Esophagus muscularis mucosa (tissue), 4 donors: ENCODE measurements around the gene PYGM. TPM values are rescaled to one million over a fixed set of nuclear protein-coding genes. Genes with fewer than 3 reads are reported as not detected.

Experiments
- DNase-seq: peaks from one replicate; pipeline ENCODE4 v3.0.0-alpha.2; 2017; ENCODE audit errors: extremely low spot score
- H3K27ac ChIP-seq, 4 donors: fragments of 200-600 bp; sonication (generic); replicated peaks in 1 of 4; 1 replicate in 3 of 4; 2 replicates in 1 of 4; pipeline ENCODE4 v1.5.1; 2016 to 2019; ENCODE audit warnings: mild to moderate bottlenecking in 1 of 4
- H3K27me3 ChIP-seq, 4 donors: fragments of 200-600 bp; sonication (generic); one replicate each; pipeline versions ENCODE4 v1.5.1 to v1.6.0; 2016 to 2019
- H3K36me3 ChIP-seq, 4 donors: fragments of 200-600 bp; sonication (generic); one replicate each; pipeline ENCODE4 v1.5.1; 2016 to 2019
- H3K4me1 ChIP-seq, 4 donors: fragments of 200-600 bp; sonication (generic); one replicate each; pipeline ENCODE4 v1.5.1; 2016 to 2019
- H3K4me3 ChIP-seq, 4 donors: fragments of 200-600 bp; sonication (generic); 1 replicate in 2 of 4; 2 replicates in 2 of 4; pipeline ENCODE4 v1.5.1; 2016 to 2019; ENCODE audit warnings: mild to moderate bottlenecking in 4 of 4, moderate library complexity in 1 of 4
- H3K9me3 ChIP-seq, 4 donors: fragments of 200-600 bp; sonication (generic); 1 replicate in 3 of 4; 2 replicates in 1 of 4; pipeline ENCODE4 v1.5.1; 2016 to 2019
- EP300 ChIP-seq: sonication (generic); formaldehyde crosslinking; IDR thresholded peaks from one replicate; pipeline ENCODE4 v1.6.1; 2017; ENCODE audit warnings: antibody characterized with exemption
- POLR2A ChIP-seq: fragments of 450-650 bp; IDR thresholded peaks from one replicate; pipeline ENCODE4 v1.6.1; 2017; ENCODE audit warnings: antibody characterized with exemption, moderate library complexity, mild to moderate bottlenecking, low read depth
- POLR2AphosphoS5 ChIP-seq, 2 donors: sonication (generic); formaldehyde crosslinking; IDR thresholded peaks; one replicate each; pipeline ENCODE4 v1.6.1; 2017; ENCODE audit warnings: antibody characterized with exemption in 2 of 2
- WGBS: methylation state at CpG from one replicate; pipeline ENCODE4 v1.1.5; 2018; 5-methylcytosine and 5-hydroxymethylcytosine counted together
- intact Hi-C: fragments of 100-400 bp; cut with DNase I; formaldehyde crosslinking; loops from one replicate; pipeline ENCODE4 v1.15.1; 2023
- total RNA-seq, 4 donors: library from RNA; depleted of rRNA; stranded (reverse); fragments of >200 nt; gene quantifications; one replicate each; pipeline versions ENCODE4 v1.1.0 to v1.2.1, GENCODE V29; 2016
- TF ChIP-seq, protein P1 (sequence below), 3 experiments: fragments of 200-600 bp in 2 of 3; fragments of 450-650 bp in 1 of 3; sonication (generic) in 2 of 3; IDR thresholded peaks; one replicate each; pipeline ENCODE4 v1.5.1; 2017 to 2019; ENCODE audit warnings: antibody characterized with exemption in 3 of 3, mild to moderate bottlenecking in 2 of 3, moderate library complexity in 1 of 3

The PYGM gene
- total RNA-seq, 4 donors from 2014 or later = 18.4 to 57.2 (median 26.3) TPM

- DNase-seq = no peak
- Histone ChIP-seq H3K27ac (peak overlapping the region in 3 of 4 donors; percentile 51 to 93 (median 87)), H3K36me3 (peaks cover 25 to 67% (median 56%) of the 10 kb centered on the region in 4 donors), H3K4me3 (no peak overlapping the region), H3K9me3 (no peaks in the 10 kb centered on the region), H3K4me1 (peaks cover 20 to 38% (median 29%) of the 10 kb centered on the region in 4 donors), H3K27me3 (no peaks in the 10 kb centered on the region)
- 84% methylated on average over 14 of the region's 26 CpGs for WGBS
- no peak for TF ChIP-seq POLR2AphosphoS5 (IDR thresholded peaks at IDR 0.05)
- no peak for TF ChIP-seq POLR2A
- TF ChIP-seq, protein P1, sequence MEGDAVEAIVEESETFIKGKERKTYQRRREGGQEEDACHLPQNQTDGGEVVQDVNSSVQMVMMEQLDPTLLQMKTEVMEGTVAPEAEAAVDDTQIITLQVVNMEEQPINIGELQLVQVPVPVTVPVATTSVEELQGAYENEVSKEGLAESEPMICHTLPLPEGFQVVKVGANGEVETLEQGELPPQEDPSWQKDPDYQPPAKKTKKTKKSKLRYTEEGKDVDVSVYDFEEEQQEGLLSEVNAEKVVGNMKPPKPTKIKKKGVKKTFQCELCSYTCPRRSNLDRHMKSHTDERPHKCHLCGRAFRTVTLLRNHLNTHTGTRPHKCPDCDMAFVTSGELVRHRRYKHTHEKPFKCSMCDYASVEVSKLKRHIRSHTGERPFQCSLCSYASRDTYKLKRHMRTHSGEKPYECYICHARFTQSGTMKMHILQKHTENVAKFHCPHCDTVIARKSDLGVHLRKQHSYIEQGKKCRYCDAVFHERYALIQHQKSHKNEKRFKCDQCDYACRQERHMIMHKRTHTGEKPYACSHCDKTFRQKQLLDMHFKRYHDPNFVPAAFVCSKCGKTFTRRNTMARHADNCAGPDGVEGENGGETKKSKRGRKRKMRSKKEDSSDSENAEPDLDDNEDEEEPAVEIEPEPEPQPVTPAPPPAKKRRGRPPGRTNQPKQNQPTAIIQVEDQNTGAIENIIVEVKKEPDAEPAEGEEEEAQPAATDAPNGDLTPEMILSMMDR (IDR thresholded peaks at IDR 0.05) = no peak
- TF ChIP-seq EP300 = no peak
- intact Hi-C loops = no loop called here
Measured at GRCh38 chr11:64800303-64801157, 40.8 kb upstream of the PYGM start.

DNA sequence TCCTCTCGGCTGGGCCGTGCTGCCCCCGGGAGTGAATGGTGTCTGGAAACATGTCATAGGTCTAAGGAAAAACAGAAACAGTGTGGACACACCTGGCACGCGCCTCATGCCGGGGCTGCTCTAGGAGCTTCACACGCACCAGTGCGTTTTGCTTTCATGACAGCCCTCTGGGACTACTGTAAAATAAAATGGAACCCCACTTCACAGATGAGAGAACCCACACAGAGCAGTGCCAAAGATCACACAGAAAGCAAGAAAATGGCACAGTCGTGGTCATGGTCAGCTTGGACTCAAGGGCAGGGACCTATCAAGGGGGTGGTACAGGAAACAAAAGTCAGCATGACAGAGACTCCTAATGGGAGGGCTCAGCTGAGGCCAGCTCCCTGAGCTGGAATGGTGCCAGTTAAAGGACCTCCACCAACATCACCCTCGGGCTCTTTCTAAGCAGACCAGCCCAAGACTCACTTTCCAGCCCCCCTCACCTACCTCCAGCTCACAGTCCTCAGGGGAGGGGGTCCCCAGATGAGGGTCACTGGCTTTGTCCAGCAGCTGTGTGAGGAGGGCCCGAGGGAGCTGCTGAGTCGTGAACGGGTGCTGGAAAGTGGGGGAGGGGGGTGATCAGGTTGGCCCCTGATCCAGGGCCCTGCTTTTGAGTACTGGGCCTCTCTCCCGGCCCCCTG, 40.0 kb upstream of the PYGM start:
- no peak overlapping the region for H3K27ac ChIP-seq
- no peak for DNase-seq
- H3K36me3 ChIP-seq = peaks cover 20 to 66% (median 51%) of the 10 kb centered on the region in 4 donors
- no peaks in the 10 kb centered on the region for H3K27me3 ChIP-seq
- H3K4me3 ChIP-seq = no peak overlapping the region
- H3K4me1 ChIP-seq = peaks cover 20 to 37% (median 29%) of the 10 kb centered on the region in 4 donors
- TF ChIP-seq, protein P1 (IDR thresholded peaks at IDR 0.05) = no peak
- TF ChIP-seq POLR2AphosphoS5 (IDR thresholded peaks at IDR 0.05) = no peak
- no peaks in the 10 kb centered on the region for H3K9me3 ChIP-seq
- intact Hi-C loops = no loop called here
- 62% methylated on average over 9 of the region's 14 CpGs for WGBS

- Histone ChIP-seq H3K36me3 (peaks cover 15 to 63% (median 48%) of the 10 kb centered on the region in 4 donors), H3K4me1 (peaks cover 15 to 32% (median 24%) of the 10 kb centered on the region in 4 donors), H3K9me3 (no peaks in the 10 kb centered on the region), H3K4me3 (no peak overlapping the region), H3K27me3 (no peaks in the 10 kb centered on the region), H3K27ac (no peak overlapping the region)
- DNase-seq = no peak
- 98% methylated on average over 6 of the region's 7 CpGs for WGBS
- TF ChIP-seq POLR2AphosphoS5 (IDR thresholded peaks at IDR 0.05) = no peak
- no peak for TF ChIP-seq EP300
- no peak for TF ChIP-seq POLR2A
- TF ChIP-seq, protein P1 (IDR thresholded peaks at IDR 0.05) = no peak
- intact Hi-C loops = no loop called here
Measured at GRCh38 chr11:64799256-64799622, 39.5 kb upstream of the PYGM start.

DNA sequence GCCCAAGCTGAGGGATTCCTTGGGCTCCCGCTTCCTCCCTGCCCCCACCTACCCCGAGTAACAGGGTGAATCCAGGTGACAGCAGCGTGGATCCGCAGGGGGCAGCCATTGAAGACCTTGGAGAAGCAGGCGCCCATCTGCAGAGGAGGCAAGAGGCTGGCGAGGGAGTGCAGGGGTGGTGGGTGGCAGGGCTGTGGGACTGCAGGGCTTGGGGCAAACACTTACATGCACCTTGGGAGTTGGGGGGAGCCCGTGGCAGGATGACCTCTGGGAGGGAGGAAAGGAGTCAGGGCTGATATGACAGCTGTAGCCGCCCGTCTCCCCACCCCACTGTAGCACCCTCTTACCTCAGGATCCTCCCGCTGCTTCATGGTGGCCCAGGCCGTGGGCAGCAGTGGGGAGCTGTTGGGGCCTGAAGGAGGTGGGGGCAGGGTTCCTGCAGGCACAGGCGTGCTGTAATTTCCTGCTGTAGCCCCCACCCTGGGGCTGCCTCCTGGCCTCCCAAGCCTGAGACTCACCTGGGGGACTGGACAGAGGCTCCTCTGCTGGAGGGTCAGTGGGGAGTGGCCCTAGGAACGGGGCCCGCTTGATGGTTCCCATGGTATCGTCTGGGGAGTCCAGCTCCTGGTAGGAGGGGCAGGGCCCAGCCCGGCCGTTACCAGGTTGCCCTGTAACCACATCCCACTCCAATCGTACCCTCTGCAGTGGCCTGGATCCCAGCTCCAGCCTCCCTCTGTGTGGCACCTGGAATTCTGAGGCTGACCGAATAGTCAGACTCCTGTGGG, 37.2 kb upstream of the PYGM start:
- no peaks in the 10 kb centered on the region for H3K9me3 ChIP-seq
- peaks cover 6 to 20% (median 6%) of the 10 kb centered on the region in 4 donors for H3K4me1 ChIP-seq
- H3K4me3 ChIP-seq = no peak overlapping the region
- H3K27ac ChIP-seq = no peak overlapping the region
- no peaks in the 10 kb centered on the region for H3K27me3 ChIP-seq
- WGBS = 85% methylated on average over 6 of the region's 19 CpGs
- TF ChIP-seq EP300 (no peak), POLR2AphosphoS5 (IDR thresholded peaks at IDR 0.05) (no peak), POLR2A (no peak)
- TF ChIP-seq, protein P1 (IDR thresholded peaks at IDR 0.05) = no peak
- no peak for DNase-seq
- intact Hi-C loops = no loop called here
- peaks cover 16 to 78% (median 52%) of the 10 kb centered on the region in 4 donors for H3K36me3 ChIP-seq
